IMR-90 (cell line): ENCODE results near the gene NOS2. TPM values are rescaled to one million over a fixed set of nuclear protein-coding genes. Genes with fewer than 3 reads are reported as not detected.

ENCODE experiments used
- ATAC-seq: fragments of 200-7000 bp; cut with Tn5 transposase; 2 replicates; pipeline ENCODE4 v1.9.1; 2020; ENCODE audit warnings: low read depth, mild to moderate bottlenecking, moderate library complexity
- BruUV-seq: library from RNA; stranded (reverse); fragments of 400-500 nt; replicated peaks from 2 replicates; lab custom pipeline; 2021; lab: Mats Ljungman, UMichigan
- CTCF ChIA-PET: fragments of 300-600 bp; formaldehyde crosslinking; extraction: SDS; loops from one replicate; lab custom pipeline; 2021; ENCODE audit warnings: antibody characterized with exemption; lab: Yijun Ruan, JAX
- POLR2A ChIA-PET: fragments of 300-600 bp; sonication (Branson Sonifier 250); formaldehyde crosslinking; loops from one replicate; lab custom pipeline; 2022; ENCODE audit warnings: antibody characterized with exemption; ENCODE audit not compliant: unreplicated experiment; lab: Charles Lee
- DNase-seq: peaks from one replicate; pipeline ENCODE4 v3.0.0; 2013
- H2AFZ ChIP-seq: replicated peaks from 2 replicates; pipeline ENCODE3; 2013; ENCODE audit warnings: low read length, mild to moderate bottlenecking; ENCODE audit not compliant: poor library complexity
- H2AK5ac ChIP-seq: 2 replicates; pipeline ENCODE4 v1.6.1; 2013; ENCODE audit warnings: low read depth, low read length, inconsistent platforms
- H2AK9ac ChIP-seq: replicated peaks from 2 replicates; pipeline ENCODE3; 2013; ENCODE audit warnings: mild to moderate bottlenecking, low read depth, low read length, moderate library complexity; ENCODE audit not compliant: poor library complexity
- H2BK120ac ChIP-seq: 2 replicates; pipeline ENCODE4 v1.6.1; 2013; ENCODE audit warnings: low read depth, low read length, inconsistent platforms
- H2BK15ac ChIP-seq: 3 replicates; pipeline ENCODE4 v1.6.1; 2013; ENCODE audit warnings: low read depth, low read length, inconsistent platforms
- H2BK20ac ChIP-seq: 2 replicates; pipeline ENCODE4 v1.6.1; 2013; ENCODE audit warnings: low read depth, mild to moderate bottlenecking, inconsistent platforms, low read length, moderate library complexity
- H2BK5ac ChIP-seq: 2 replicates; pipeline ENCODE4 v1.6.1; 2013; ENCODE audit warnings: mild to moderate bottlenecking, low read depth, low read length, inconsistent platforms; ENCODE audit not compliant: poor library complexity, severe bottlenecking
- H3K14ac ChIP-seq: replicated peaks from 2 replicates; pipeline ENCODE4 v1.6.1; 2013; ENCODE audit warnings: low read depth, low read length, inconsistent platforms
- H3K18ac ChIP-seq: 2 replicates; pipeline ENCODE4 v1.6.1; 2013; ENCODE audit warnings: low read depth, low read length, control low read depth
- H3K23ac ChIP-seq: 2 replicates; pipeline ENCODE4 v1.6.1; 2013; ENCODE audit warnings: low read depth, low read length, inconsistent platforms
- H3K27ac ChIP-seq: 2 replicates; pipeline ENCODE4 v1.5.1; 2013; ENCODE audit warnings: mild to moderate bottlenecking, control low read depth, low read length; ENCODE audit not compliant: insufficient read depth
- H3K27me3 ChIP-seq: 2 replicates; pipeline ENCODE4 v1.6.1; 2013; ENCODE audit warnings: low read length; ENCODE audit not compliant: control insufficient read depth, insufficient read depth
- H3K36me3 ChIP-seq: 2 replicates; pipeline ENCODE4 v1.6.1; 2013; ENCODE audit warnings: low read length, mixed read lengths; ENCODE audit not compliant: control insufficient read depth, insufficient read depth
- H3K4ac ChIP-seq: 2 replicates; pipeline ENCODE4 v1.6.1; 2013; ENCODE audit warnings: low read depth, low read length, inconsistent platforms
- H3K4me1 ChIP-seq: 2 replicates; pipeline ENCODE4 v1.6.1; 2013; ENCODE audit warnings: low read length, mixed read lengths; ENCODE audit not compliant: control insufficient read depth, insufficient read depth
- H3K4me2 ChIP-seq: 2 replicates; pipeline ENCODE4 v1.6.1; 2013; ENCODE audit warnings: low read depth, mild to moderate bottlenecking, control low read depth, low read length, moderate library complexity
- H3K4me3 ChIP-seq: 2 replicates; pipeline ENCODE4 v1.5.1; 2013; ENCODE audit warnings: low read depth, mild to moderate bottlenecking, control low read depth, low read length, moderate library complexity; ENCODE audit not compliant: insufficient read depth
- H3K56ac ChIP-seq: 2 replicates; pipeline ENCODE4 v1.6.1; 2013; ENCODE audit warnings: low read length, inconsistent platforms; ENCODE audit not compliant: insufficient read depth; ENCODE audit errors: extremely low read depth
- H3K79me1 ChIP-seq, 2 experiments: 2 replicates each; pipeline ENCODE4 v1.6.1; 2013; ENCODE audit warnings: low read length in 2 of 2, inconsistent platforms in 1 of 2, low read depth in 1 of 2
- H3K9ac ChIP-seq: 2 replicates; pipeline ENCODE4 v1.6.1; 2013; ENCODE audit warnings: low read depth, low read length, control low read depth
- H3K9me1 ChIP-seq: 2 replicates; pipeline ENCODE4 v1.6.1; 2013; ENCODE audit warnings: low read length, inconsistent platforms; ENCODE audit not compliant: insufficient read depth
- H3K9me3 ChIP-seq: 2 replicates; pipeline ENCODE4 v1.6.1; 2013; ENCODE audit warnings: low read length; ENCODE audit not compliant: control insufficient read depth, insufficient read depth
- H4K20me1 ChIP-seq: 2 replicates; pipeline ENCODE4 v1.6.1; 2013; ENCODE audit warnings: low read length, inconsistent platforms; ENCODE audit not compliant: insufficient read depth
- H4K5ac ChIP-seq: 2 replicates; pipeline ENCODE4 v1.6.1; 2013; ENCODE audit warnings: mild to moderate bottlenecking, low read depth, low read length, control low read depth
- H4K8ac ChIP-seq, 2 experiments: 2 replicates each; pipeline ENCODE4 v1.6.1; 2013; ENCODE audit warnings: low read depth in 2 of 2, low read length in 2 of 2, control low read depth in 1 of 2, inconsistent platforms in 1 of 2
- H4K91ac ChIP-seq: 2 replicates; pipeline ENCODE4 v1.6.1; 2013; ENCODE audit warnings: low read depth, low read length, inconsistent platforms; ENCODE audit not compliant: insufficient read depth
- CEBPB ChIP-seq: IDR thresholded peaks from 2 replicates; pipeline ENCODE4 v1.6.1; 2012; ENCODE audit warnings: low read depth, low read length, improper control_type of control experiment
- CHD1 ChIP-seq: IDR thresholded peaks from 2 replicates; pipeline ENCODE4 v1.6.1; 2012; ENCODE audit warnings: low read depth, low read length, improper control_type of control experiment
- CTCF ChIP-seq: conservative IDR thresholded peaks from 2 replicates; pipeline ENCODE4 v1.5.1; 2012; ENCODE audit warnings: mild to moderate bottlenecking, low read depth, low read length, improper control_type of control experiment
- ELK1 ChIP-seq: fragments of 150-350 bp; IDR thresholded peaks from 2 replicates; pipeline ENCODE4 v1.6.1; 2016; ENCODE audit warnings: low read depth, mild to moderate bottlenecking, low read length, moderate library complexity, borderline replicate concordance
- FOS ChIP-seq: fragments of 150-350 bp; IDR thresholded peaks from 2 replicates; pipeline ENCODE4 v1.6.1; 2016; ENCODE audit warnings: low read depth, low read length
- MAFK ChIP-seq: IDR thresholded peaks from 2 replicates; pipeline ENCODE4 v1.6.1; 2012; ENCODE audit warnings: low read depth, low read length, improper control_type of control experiment
- MAZ ChIP-seq: IDR thresholded peaks from 2 replicates; pipeline ENCODE4 v1.6.1; 2012; ENCODE audit warnings: low read depth, mild to moderate bottlenecking, low read length, improper control_type of control experiment, moderate library complexity, borderline replicate concordance
- MXI1 ChIP-seq: IDR thresholded peaks from 2 replicates; pipeline ENCODE4 v1.6.1; 2012; ENCODE audit warnings: low read depth, mild to moderate bottlenecking, low read length, moderate library complexity, borderline replicate concordance
- NFE2L2 ChIP-seq: fragments of 150-350 bp; IDR thresholded peaks from 2 replicates; pipeline ENCODE4 v1.6.1; 2016; ENCODE audit warnings: low read depth, mild to moderate bottlenecking, low read length
- POLR2A ChIP-seq: IDR thresholded peaks from 2 replicates; pipeline ENCODE4 v1.6.1; 2012; ENCODE audit warnings: mild to moderate bottlenecking, low read depth, low read length
- RAD21 ChIP-seq: IDR thresholded peaks from 2 replicates; pipeline ENCODE4 v1.6.1; 2012; ENCODE audit warnings: low read length, improper control_type of control experiment
- RCOR1 ChIP-seq: IDR thresholded peaks from 2 replicates; pipeline ENCODE4 v1.6.1; 2012; ENCODE audit warnings: mild to moderate bottlenecking, low read length, improper control_type of control experiment; ENCODE audit not compliant: insufficient replicate concordance
- RFX5 ChIP-seq: IDR thresholded peaks from 2 replicates; pipeline ENCODE4 v1.8.0; 2012; ENCODE audit warnings: low read depth, mild to moderate bottlenecking, low read length, moderate library complexity
- SMC3 ChIP-seq: fragments of 150-350 bp; IDR thresholded peaks from 2 replicates; pipeline ENCODE4 v1.6.1; 2016; ENCODE audit warnings: low read depth, mild to moderate bottlenecking, antibody characterized with exemption, low read length, moderate library complexity
- WGBS, 2 experiments: methylation state at CpG; one replicate each; pipeline versions ENCODE4 v1.1.5 to v1.1.7; 2013; ENCODE audit warnings: missing lambda C conversion rate in 2 of 2; ENCODE audit not compliant: insufficient read length in 1 of 2; ENCODE audit errors: extremely low coverage in 2 of 2; 5-methylcytosine and 5-hydroxymethylcytosine counted together
- dilution Hi-C: fragments of 300-500 bp; cut with HindIII; formaldehyde crosslinking; loops from one replicate; pipeline ENCODE4 v1.14.3; 2018; ENCODE audit warnings: low sequenced_read_pairs; ENCODE audit not compliant: unreplicated experiment
- in situ Hi-C: fragments of 300-500 bp; cut with MboI; formaldehyde crosslinking; loops from 3 replicates; pipeline ENCODE4 v1.14.3; 2019; ENCODE audit warnings: low sequenced_read_pairs, inconsistent platforms, mixed read lengths
- intact Hi-C: fragments of 100-400 bp; cut with micrococcal nuclease; formaldehyde crosslinking; loops from 2 replicates; pipeline ENCODE4 v1.10.0; 2022
- polyA plus RNA-seq, 3 experiments: library from polyadenylated mRNA; depleted of rRNA; stranded (reverse); fragments of >200 nt; gene quantifications; 2 replicates each; pipeline ENCODE4 v1.2.3, GENCODE V29; 2012; ENCODE audit warnings: low replicate concordance in 1 of 3
- total RNA-seq: library from RNA; depleted of rRNA; stranded (reverse); fragments of >200 nt; gene quantifications from 2 replicates; pipeline ENCODE4 v1.2.3, GENCODE V29; 2012

NOS2 gene
- total and polyA plus RNA-seq, 2 of the 4 experiments (the other 2 are of a cell fraction) = under 0.01 TPM; not detected in 1

GRCh38 chr17:27840688-27841087, 40.4 kb upstream of the NOS2 start:
- no peak overlapping the region for H2AK5ac ChIP-seq
- H2BK5ac ChIP-seq = no peak overlapping the region
- H2BK15ac ChIP-seq = no peak overlapping the region
- DNase-seq (no peak), ATAC-seq (no peak)
- H2AK9ac ChIP-seq = no peak overlapping the region
- H3K9me1 ChIP-seq = no peaks in the 10 kb centered on the region
- H4K91ac ChIP-seq = no peak overlapping the region
- H4K20me1 ChIP-seq = no peaks in the 10 kb centered on the region
- no peak overlapping the region for H3K4me3 ChIP-seq
- intact Hi-C loops = no loop called here
- H3K4ac ChIP-seq = no peak overlapping the region
- in situ Hi-C loops = no loop called here
- H3K18ac ChIP-seq = no peak overlapping the region
- H2BK120ac ChIP-seq = no peak overlapping the region
- H3K27ac ChIP-seq = no peak overlapping the region
- POLR2A ChIA-PET = no interaction called here
- no peaks in the 10 kb centered on the region for H3K79me1 ChIP-seq
- BruUV-seq = no TSS peak
- H3K9me3 ChIP-seq = no peaks in the 10 kb centered on the region
- H4K5ac ChIP-seq = no peak overlapping the region
- H3K4me1 ChIP-seq = no peaks in the 10 kb centered on the region
- no peak overlapping the region for H3K14ac ChIP-seq
- no peak overlapping the region for H4K8ac ChIP-seq
- TF ChIP-seq RFX5 (no peak), RAD21 (no peak), POLR2A (no peak), MXI1 (no peak), RCOR1 (no peak), CEBPB (no peak), CTCF (no peak), FOS (no peak), NFE2L2 (no peak), SMC3 (no peak), CHD1 (no peak), MAFK (no peak), MAZ (no peak), ELK1 (no peak)
- no peak overlapping the region for H2AFZ ChIP-seq
- no peak overlapping the region for H3K9ac ChIP-seq
- H3K36me3 ChIP-seq = no peaks in the 10 kb centered on the region
- no peak overlapping the region for H3K23ac ChIP-seq
- H3K4me2 ChIP-seq = no peak overlapping the region
- dilution Hi-C loops = no loop called here
- CTCF ChIA-PET = no interaction called here
- no CpG with 5 or more reads among the region's 1 CpG for WGBS, 2 experiments
- peaks cover 3% of the 10 kb centered on the region for H3K27me3 ChIP-seq
- H3K56ac ChIP-seq = no peak overlapping the region
- H2BK20ac ChIP-seq = no peak overlapping the region
